Glutamatergic neuron (in vitro differentiated cells): ENCODE results near the gene MYT1. TPM values are rescaled to one million over a fixed set of nuclear protein-coding genes. Genes with fewer than 3 reads are reported as not detected.

Experiments used
- DNase-seq: peaks from one replicate; pipeline ENCODE4 v3.0.0; 2022
- H3K27ac Mint-ChIP-seq: one replicate; pipeline ENCODE4 v1.8.0; 2020; ENCODE audit warnings: mild to moderate bottlenecking, mixed read lengths, inconsistent platforms; ENCODE audit not compliant: unreplicated experiment
- H3K27me3 Mint-ChIP-seq: one replicate; pipeline ENCODE4 v1.8.0; 2020; ENCODE audit warnings: mild to moderate bottlenecking, moderate library complexity, mixed read lengths, inconsistent platforms; ENCODE audit not compliant: unreplicated experiment
- H3K36me3 Mint-ChIP-seq: one replicate; pipeline ENCODE4 v1.8.0; 2020; ENCODE audit warnings: mild to moderate bottlenecking, mixed read lengths, inconsistent platforms; ENCODE audit not compliant: unreplicated experiment
- H3K4me1 Mint-ChIP-seq: one replicate; pipeline ENCODE4 v1.8.0; 2020; ENCODE audit warnings: mild to moderate bottlenecking, low read depth, mixed read lengths, inconsistent platforms; ENCODE audit not compliant: unreplicated experiment
- H3K4me3 Mint-ChIP-seq: one replicate; pipeline ENCODE4 v1.8.0; 2020; ENCODE audit warnings: mild to moderate bottlenecking, mixed read lengths, inconsistent platforms; ENCODE audit not compliant: unreplicated experiment
- H3K9me3 Mint-ChIP-seq: one replicate; pipeline ENCODE4 v1.8.0; 2020; ENCODE audit warnings: mild to moderate bottlenecking, moderate library complexity, mixed read lengths, inconsistent platforms; ENCODE audit not compliant: unreplicated experiment
- total RNA-seq: library from RNA; stranded (reverse); fragmentation: NEBNext Ultra II Directional; extraction: Animal tissue kit (Norgen Biotek cat#: 25700); gene quantifications from one replicate; pipeline ENCODE4 v1.2.1, GENCODE V29; 2021; ENCODE audit not compliant: unreplicated experiment
- TF ChIP-seq, protein P1 (sequence below): fragments of 200-600 bp; sonication (generic); IDR thresholded peaks from one replicate; pipeline ENCODE4 v1.5.0; 2021; ENCODE audit not compliant: partially characterized antibody, unreplicated experiment

The MYT1 gene
- total RNA-seq, 1 donor from 2014 or later: 159 TPM

DNA sequence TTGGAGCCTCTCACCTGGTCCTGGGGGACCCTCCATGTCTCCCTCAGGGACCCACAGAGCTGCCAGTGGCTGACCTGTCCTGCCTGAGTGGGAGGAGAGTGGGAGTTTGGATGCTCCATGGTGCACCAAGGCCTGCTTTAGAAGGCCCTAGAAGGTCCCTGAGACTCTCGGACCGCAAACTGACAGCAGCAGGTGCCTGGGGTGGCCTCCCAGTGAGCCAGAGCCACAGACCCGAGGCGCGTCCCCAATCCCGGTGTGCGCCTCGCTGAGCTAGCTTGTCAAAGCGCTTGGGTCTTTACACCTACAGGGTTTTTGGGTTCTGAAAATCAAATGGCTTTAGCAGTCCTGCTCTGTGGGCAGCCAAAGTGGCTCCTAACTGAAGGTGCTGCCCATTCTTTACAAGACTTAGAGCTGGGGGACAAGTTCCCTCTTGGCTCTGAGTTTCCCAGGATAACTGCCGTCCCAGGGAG lies 4.9 kb downstream of the MYT1 start:
- Mint-ChIP-seq H3K4me1 (peaks cover 47% of the 10 kb centered on the region), H3K27me3 (peaks cover 40% of the 10 kb centered on the region), H3K27ac (peak overlapping the region; percentile 100), H3K9me3 (peaks cover 34% of the 10 kb centered on the region), H3K36me3 (peaks cover 5% of the 10 kb centered on the region), H3K4me3 (peak overlapping the region; percentile 99)
- TF ChIP-seq, protein P1, sequence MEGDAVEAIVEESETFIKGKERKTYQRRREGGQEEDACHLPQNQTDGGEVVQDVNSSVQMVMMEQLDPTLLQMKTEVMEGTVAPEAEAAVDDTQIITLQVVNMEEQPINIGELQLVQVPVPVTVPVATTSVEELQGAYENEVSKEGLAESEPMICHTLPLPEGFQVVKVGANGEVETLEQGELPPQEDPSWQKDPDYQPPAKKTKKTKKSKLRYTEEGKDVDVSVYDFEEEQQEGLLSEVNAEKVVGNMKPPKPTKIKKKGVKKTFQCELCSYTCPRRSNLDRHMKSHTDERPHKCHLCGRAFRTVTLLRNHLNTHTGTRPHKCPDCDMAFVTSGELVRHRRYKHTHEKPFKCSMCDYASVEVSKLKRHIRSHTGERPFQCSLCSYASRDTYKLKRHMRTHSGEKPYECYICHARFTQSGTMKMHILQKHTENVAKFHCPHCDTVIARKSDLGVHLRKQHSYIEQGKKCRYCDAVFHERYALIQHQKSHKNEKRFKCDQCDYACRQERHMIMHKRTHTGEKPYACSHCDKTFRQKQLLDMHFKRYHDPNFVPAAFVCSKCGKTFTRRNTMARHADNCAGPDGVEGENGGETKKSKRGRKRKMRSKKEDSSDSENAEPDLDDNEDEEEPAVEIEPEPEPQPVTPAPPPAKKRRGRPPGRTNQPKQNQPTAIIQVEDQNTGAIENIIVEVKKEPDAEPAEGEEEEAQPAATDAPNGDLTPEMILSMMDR: no peak
- no peak for DNase-seq

DNA sequence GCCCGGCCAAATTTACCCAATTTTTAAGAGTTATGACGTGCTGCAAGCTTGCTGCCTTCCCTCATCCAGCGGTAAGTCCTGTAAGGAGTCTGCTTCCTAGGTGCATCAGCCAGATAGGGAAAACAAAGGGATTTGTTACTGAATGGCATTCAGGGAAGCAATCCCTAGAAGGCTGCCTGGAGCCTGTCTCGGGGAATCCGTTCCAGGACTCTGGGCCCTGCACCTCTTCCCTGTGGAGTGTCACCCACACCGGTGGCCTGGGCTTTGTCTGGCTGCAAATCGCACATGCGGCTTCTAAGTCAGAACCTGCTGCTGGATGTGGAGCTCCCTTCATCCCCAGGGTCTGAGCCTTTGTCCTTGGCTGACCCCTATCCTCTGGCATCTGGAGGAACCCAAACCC lies 7.0 kb downstream of the MYT1 start:
- TF ChIP-seq, protein P1: no peak
- peaks cover 19% of the 10 kb centered on the region for H3K9me3 Mint-ChIP-seq
- DNase-seq: no peak
- peak overlapping the region; percentile 49 for H3K4me3 Mint-ChIP-seq
- no peaks in the 10 kb centered on the region for H3K36me3 Mint-ChIP-seq
- H3K4me1 Mint-ChIP-seq: peaks cover 46% of the 10 kb centered on the region
- no peak overlapping the region for H3K27ac Mint-ChIP-seq
- H3K27me3 Mint-ChIP-seq: peaks cover 24% of the 10 kb centered on the region

DNA sequence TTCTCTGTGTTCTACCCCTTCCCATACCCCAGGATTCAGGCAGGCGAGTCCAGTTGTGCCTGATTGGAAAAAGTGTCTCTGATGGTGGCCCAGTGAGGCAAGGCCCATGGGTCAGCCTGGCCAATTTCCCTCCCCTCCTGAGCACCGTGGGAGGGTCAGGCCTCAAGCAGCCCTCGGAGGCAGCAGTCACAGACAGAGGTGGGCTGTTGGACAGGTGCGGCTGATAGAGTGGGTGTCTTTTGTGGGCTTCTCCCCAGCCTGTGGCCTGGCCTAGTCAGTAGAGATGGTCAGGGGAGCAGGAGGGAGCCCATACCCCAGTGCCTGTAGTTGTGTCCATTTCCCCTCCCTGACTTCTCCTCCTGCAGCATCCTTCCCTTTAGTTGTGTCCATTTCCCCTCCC lies 8.9 kb downstream of the MYT1 start:
- DNase-seq: no peak
- peak overlapping the region; percentile 60 for H3K4me3 Mint-ChIP-seq
- peaks cover 10% of the 10 kb centered on the region for H3K27me3 Mint-ChIP-seq
- H3K36me3 Mint-ChIP-seq: peaks cover 4% of the 10 kb centered on the region
- H3K9me3 Mint-ChIP-seq: peaks cover 18% of the 10 kb centered on the region
- peaks cover 41% of the 10 kb centered on the region for H3K4me1 Mint-ChIP-seq
- TF ChIP-seq, protein P1: no peak
- peak overlapping the region; percentile 38 for H3K27ac Mint-ChIP-seq

- peaks cover 38% of the 10 kb centered on the region for H3K4me1 Mint-ChIP-seq
- peaks cover 6% of the 10 kb centered on the region for H3K27me3 Mint-ChIP-seq
- no peak overlapping the region for H3K4me3 Mint-ChIP-seq
- TF ChIP-seq, protein P1: no peak
- no peak overlapping the region for H3K27ac Mint-ChIP-seq
- peaks cover 13% of the 10 kb centered on the region for H3K9me3 Mint-ChIP-seq
- DNase-seq: no peak
- H3K36me3 Mint-ChIP-seq: peaks cover 18% of the 10 kb centered on the region
Observed at GRCh38 chr20:64176551-64176950, 12.3 kb downstream of the MYT1 start.

DNA sequence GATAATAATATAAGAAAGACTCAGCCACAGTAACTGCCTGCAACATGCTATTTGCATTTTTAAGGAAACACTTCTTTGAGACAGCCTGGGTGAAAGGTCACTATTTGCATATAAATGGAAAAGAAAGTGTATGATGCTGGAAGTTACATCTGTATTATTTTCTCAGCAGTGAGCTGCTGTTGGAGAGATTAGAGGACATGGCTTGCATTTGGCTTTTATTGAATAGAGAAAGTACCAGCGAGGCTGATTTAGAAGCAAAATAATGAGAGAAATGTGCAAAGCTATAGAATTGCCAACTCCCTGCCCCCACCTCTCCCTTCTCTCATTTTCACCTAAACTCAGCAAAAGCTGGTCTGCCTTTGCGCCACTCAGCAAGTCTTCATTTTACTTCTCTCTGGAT lies 12.7 kb downstream of the MYT1 start:
- H3K27me3 Mint-ChIP-seq: peaks cover 6% of the 10 kb centered on the region
- TF ChIP-seq, protein P1: no peak
- DNase-seq: no peak
- H3K9me3 Mint-ChIP-seq: peaks cover 13% of the 10 kb centered on the region
- peaks cover 18% of the 10 kb centered on the region for H3K36me3 Mint-ChIP-seq
- peak overlapping the region; percentile 39 for H3K4me3 Mint-ChIP-seq
- H3K27ac Mint-ChIP-seq: no peak overlapping the region
- peaks cover 40% of the 10 kb centered on the region for H3K4me1 Mint-ChIP-seq
